HG02642 (cell line): ENCODE data around the gene BMPR1A.
"Not testable (repeated sequence)": the region's sequence is repeated elsewhere in the genome, so short reads cannot be mapped to it uniquely, and the experiment has no call there.

Experiments used
- ATAC-seq: cut with Tn5 transposase; IDR thresholded peaks from one replicate; pipeline ENCODE4 v1.9.1; 2021; ENCODE audit warnings: mild to moderate bottlenecking; ENCODE audit not compliant: unreplicated experiment, poor library complexity

The BMPR1A gene

GRCh38 chr10:86931872-86932271 lies 175.5 kb downstream of the BMPR1A start:
- no peak for ATAC-seq

- ATAC-seq, result no peak
These were observed 176.3 kb downstream of the BMPR1A start for GRCh38 chr10:86932674-86933073.

- ATAC-seq, result not testable (repeated sequence)
These were observed 177.8 kb downstream of the BMPR1A start for GRCh38 chr10:86934162-86934711.

GRCh38 chr10:86936661-86937501 lies 180.5 kb downstream of the BMPR1A start:
- ATAC-seq, result no peak

- ATAC-seq, result no peak
These were observed 181.2 kb downstream of the BMPR1A start for GRCh38 chr10:86937502-86938154.

- no peak for ATAC-seq
These were observed 181.8 kb downstream of the BMPR1A start for GRCh38 chr10:86938260-86938659.

GRCh38 chr10:86940076-86940475 lies 183.7 kb downstream of the BMPR1A start:
- not testable (repeated sequence) for ATAC-seq

GRCh38 chr10:86940677-86941076 lies 184.3 kb downstream of the BMPR1A start:
- ATAC-seq, result no peak

- ATAC-seq, result no peak
These were observed 185.0 kb downstream of the BMPR1A start for GRCh38 chr10:86941426-86941825.

GRCh38 chr10:86941991-86942421 lies 185.6 kb downstream of the BMPR1A start:
- ATAC-seq, result no peak

GRCh38 chr10:86942441-86943315 lies 186.3 kb downstream of the BMPR1A start:
- ATAC-seq, result no peak

GRCh38 chr10:86943316-86944030 lies 187.1 kb downstream of the BMPR1A start:
- no peak for ATAC-seq

GRCh38 chr10:86944031-86944419 lies 187.6 kb downstream of the BMPR1A start:
- no peak for ATAC-seq

- no peak for ATAC-seq
These were observed 188.1 kb downstream of the BMPR1A start for GRCh38 chr10:86944471-86944870.

- no peak for ATAC-seq
These were observed 188.5 kb downstream of the BMPR1A start for GRCh38 chr10:86944907-86945306.

GRCh38 chr10:86945361-86946212 lies 189.2 kb downstream of the BMPR1A start:
- ATAC-seq, result no peak

- ATAC-seq, result no peak
These were observed 190.1 kb downstream of the BMPR1A start for GRCh38 chr10:86946213-86947155.

- not testable (repeated sequence) for ATAC-seq
These were observed 191.4 kb downstream of the BMPR1A start for GRCh38 chr10:86947806-86948205.
